Measurements from ENCODE around the gene MGRN1.
"Not testable (repeated sequence)": the region's sequence is repeated elsewhere in the genome, so short reads cannot be mapped to it uniquely, and the experiment has no call there.

The MGRN1 gene

DNA sequence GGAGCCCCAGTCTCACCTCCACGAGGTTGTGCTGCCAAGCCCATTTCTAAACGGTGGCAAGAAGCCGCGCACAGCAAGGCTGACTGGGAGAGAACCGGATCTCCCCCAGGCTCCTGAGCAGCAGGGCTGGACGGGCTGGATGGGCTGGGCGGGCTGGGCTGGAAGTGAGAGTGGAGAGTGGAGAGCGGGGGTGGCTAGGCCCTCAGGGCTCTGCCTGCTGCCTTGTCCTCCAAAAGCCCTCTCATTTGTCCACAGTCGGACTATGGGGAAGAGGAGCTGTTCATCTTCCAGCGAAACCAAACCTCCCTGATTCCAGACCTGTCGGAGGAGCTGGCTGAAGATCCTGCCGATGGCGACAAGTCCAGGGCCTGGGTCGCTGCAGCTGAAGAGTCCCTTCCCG, 112.9 kb downstream of the MGRN1 start:
- H3K4me3 ChIP-seq (replicated peaks; ENCODE audit: low read depth, low read length): no peak overlapping the region
- TF ChIP-seq CTCF (IDR thresholded peaks at IDR 0.05; ENCODE audit: low read depth, low read length, missing control alignments): no peak
- no peak for DNase-seq (ENCODE audit: extremely low read depth, low read depth)

DNA sequence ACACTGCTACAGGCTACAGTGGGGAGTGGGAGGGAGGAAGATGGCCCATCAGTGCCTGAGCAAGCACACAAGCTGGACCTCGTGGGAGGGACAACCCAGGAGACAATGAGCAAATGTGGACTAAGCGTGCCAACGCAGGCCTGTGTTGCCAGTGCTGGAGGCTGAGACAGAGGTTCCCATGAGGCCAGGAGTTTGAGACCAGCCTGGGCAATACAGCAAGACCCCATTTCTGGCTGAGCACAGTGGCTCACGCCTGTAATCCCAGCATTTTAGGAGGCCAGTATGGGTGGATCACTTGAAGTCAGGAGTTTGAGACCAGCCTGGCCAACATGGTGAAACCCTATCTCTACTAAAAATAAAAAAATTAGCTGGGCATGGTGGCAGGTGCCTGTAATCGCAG, 113.7 kb downstream of the MGRN1 start:
- DNase-seq (ENCODE audit: extremely low read depth, low read depth); H3K4me3 ChIP-seq (replicated peaks; ENCODE audit: low read depth, low read length): not testable (repeated sequence)

Measured in HFF-Myc (cell line).